ENCODE results near the gene FSTL4. TPM values are rescaled to one million over a fixed set of nuclear protein-coding genes. Genes with fewer than 3 reads are reported as not detected.

FSTL4 gene
- total and polyA plus RNA-seq, 2 experiments from 2014 or later = 1.4 to 2.8 TPM

DNA sequence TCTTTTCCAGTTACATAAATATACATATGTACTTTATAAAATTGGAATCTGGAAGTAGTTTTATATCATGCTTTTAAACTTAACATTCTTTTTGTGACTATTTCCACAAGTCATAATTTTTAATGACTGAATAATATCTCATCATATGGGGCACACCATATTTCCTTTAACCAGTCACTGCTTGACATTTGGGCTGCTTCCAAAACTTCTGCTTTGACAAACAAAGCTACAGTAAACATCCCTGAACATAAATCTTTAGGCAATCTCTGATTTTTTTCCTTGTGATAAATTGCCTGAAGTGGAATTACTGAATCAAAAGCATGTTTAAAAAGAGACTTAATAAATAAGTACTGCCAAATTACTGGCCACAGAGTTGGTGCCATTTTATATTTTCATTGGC, 178.0 kb downstream of the FSTL4 start:
- H3K27ac Mint-ChIP-seq = no peak overlapping the region
- H3K4me1 Mint-ChIP-seq = peaks cover 2% of the 10 kb centered on the region; the same call in 1 of the 3 replicates
- no peak overlapping the region for H3K4me2 ChIP-seq
- TF ChIP-seq, protein P1, sequence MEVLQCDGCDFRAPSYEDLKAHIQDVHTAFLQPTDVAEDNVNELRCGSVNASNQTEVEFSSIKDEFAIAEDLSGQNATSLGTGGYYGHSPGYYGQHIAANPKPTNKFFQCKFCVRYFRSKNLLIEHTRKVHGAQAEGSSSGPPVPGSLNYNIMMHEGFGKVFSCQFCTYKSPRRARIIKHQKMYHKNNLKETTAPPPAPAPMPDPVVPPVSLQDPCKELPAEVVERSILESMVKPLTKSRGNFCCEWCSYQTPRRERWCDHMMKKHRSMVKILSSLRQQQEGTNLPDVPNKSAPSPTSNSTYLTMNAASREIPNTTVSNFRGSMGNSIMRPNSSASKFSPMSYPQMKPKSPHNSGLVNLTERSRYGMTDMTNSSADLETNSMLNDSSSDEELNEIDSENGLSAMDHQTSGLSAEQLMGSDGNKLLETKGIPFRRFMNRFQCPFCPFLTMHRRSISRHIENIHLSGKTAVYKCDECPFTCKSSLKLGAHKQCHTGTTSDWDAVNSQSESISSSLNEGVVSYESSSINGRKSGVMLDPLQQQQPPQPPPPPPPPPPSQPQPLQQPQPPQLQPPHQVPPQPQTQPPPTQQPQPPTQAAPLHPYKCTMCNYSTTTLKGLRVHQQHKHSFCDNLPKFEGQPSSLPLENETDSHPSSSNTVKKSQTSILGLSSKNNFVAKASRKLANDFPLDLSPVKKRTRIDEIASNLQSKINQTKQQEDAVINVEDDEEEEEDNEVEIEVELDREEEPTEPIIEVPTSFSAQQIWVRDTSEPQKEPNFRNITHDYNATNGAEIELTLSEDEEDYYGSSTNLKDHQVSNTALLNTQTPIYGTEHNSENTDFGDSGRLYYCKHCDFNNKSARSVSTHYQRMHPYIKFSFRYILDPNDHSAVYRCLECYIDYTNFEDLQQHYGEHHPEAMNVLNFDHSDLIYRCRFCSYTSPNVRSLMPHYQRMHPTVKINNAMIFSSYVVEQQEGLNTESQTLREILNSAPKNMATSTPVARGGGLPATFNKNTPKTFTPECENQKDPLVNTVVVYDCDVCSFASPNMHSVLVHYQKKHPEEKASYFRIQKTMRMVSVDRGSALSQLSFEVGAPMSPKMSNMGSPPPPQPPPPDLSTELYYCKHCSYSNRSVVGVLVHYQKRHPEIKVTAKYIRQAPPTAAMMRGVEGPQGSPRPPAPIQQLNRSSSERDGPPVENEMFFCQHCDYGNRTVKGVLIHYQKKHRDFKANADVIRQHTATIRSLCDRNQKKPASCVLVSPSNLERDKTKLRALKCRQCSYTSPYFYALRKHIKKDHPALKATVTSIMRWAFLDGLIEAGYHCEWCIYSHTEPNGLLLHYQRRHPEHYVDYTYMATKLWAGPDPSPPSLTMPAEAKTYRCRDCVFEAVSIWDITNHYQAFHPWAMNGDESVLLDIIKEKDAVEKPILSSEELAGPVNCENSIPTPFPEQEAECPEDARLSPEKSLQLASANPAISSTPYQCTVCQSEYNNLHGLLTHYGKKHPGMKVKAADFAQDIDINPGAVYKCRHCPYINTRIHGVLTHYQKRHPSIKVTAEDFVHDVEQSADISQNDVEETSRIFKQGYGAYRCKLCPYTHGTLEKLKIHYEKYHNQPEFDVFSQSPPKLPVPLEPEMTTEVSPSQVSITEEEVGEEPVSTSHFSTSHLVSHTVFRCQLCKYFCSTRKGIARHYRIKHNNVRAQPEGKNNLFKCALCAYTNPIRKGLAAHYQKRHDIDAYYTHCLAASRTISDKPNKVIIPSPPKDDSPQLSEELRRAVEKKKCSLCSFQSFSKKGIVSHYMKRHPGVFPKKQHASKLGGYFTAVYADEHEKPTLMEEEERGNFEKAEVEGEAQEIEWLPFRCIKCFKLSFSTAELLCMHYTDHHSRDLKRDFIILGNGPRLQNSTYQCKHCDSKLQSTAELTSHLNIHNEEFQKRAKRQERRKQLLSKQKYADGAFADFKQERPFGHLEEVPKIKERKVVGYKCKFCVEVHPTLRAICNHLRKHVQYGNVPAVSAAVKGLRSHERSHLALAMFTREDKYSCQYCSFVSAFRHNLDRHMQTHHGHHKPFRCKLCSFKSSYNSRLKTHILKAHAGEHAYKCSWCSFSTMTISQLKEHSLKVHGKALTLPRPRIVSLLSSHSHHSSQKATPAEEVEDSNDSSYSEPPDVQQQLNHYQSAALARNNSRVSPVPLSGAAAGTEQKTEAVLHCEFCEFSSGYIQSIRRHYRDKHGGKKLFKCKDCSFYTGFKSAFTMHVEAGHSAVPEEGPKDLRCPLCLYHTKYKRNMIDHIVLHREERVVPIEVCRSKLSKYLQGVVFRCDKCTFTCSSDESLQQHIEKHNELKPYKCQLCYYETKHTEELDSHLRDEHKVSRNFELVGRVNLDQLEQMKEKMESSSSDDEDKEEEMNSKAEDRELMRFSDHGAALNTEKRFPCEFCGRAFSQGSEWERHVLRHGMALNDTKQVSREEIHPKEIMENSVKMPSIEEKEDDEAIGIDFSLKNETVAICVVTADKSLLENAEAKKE (CRISPR knock-in tag; IDR thresholded peaks at IDR 0.05) = no peak
- TF ChIP-seq EZH2phosphoT487 (IDR thresholded peaks at IDR 0.05; ENCODE audit: unreplicated experiment) = no peak
- TF ChIP-seq STAT1 (IDR thresholded peaks at IDR 0.05; ENCODE audit: unreplicated experiment) = no peak
- no peak for TF ChIP-seq ZNF114 (CRISPR knock-in tag; IDR thresholded peaks at IDR 0.05)
- TF ChIP-seq, protein P2, sequence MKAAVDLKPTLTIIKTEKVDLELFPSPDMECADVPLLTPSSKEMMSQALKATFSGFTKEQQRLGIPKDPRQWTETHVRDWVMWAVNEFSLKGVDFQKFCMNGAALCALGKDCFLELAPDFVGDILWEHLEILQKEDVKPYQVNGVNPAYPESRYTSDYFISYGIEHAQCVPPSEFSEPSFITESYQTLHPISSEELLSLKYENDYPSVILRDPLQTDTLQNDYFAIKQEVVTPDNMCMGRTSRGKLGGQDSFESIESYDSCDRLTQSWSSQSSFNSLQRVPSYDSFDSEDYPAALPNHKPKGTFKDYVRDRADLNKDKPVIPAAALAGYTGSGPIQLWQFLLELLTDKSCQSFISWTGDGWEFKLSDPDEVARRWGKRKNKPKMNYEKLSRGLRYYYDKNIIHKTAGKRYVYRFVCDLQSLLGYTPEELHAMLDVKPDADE (IDR thresholded peaks at IDR 0.05) = no peak
- no peak for TF ChIP-seq CREB1 (CRISPR knock-in tag; IDR thresholded peaks at IDR 0.05; ENCODE audit: low read depth)
- TF ChIP-seq POLR2AphosphoS5 (IDR thresholded peaks at IDR 0.05; ENCODE audit: low read depth) = no peak
- TF ChIP-seq, protein P3, sequence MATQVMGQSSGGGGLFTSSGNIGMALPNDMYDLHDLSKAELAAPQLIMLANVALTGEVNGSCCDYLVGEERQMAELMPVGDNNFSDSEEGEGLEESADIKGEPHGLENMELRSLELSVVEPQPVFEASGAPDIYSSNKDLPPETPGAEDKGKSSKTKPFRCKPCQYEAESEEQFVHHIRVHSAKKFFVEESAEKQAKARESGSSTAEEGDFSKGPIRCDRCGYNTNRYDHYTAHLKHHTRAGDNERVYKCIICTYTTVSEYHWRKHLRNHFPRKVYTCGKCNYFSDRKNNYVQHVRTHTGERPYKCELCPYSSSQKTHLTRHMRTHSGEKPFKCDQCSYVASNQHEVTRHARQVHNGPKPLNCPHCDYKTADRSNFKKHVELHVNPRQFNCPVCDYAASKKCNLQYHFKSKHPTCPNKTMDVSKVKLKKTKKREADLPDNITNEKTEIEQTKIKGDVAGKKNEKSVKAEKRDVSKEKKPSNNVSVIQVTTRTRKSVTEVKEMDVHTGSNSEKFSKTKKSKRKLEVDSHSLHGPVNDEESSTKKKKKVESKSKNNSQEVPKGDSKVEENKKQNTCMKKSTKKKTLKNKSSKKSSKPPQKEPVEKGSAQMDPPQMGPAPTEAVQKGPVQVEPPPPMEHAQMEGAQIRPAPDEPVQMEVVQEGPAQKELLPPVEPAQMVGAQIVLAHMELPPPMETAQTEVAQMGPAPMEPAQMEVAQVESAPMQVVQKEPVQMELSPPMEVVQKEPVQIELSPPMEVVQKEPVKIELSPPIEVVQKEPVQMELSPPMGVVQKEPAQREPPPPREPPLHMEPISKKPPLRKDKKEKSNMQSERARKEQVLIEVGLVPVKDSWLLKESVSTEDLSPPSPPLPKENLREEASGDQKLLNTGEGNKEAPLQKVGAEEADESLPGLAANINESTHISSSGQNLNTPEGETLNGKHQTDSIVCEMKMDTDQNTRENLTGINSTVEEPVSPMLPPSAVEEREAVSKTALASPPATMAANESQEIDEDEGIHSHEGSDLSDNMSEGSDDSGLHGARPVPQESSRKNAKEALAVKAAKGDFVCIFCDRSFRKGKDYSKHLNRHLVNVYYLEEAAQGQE (IDR thresholded peaks at IDR 0.05; ENCODE audit: unreplicated experiment) = no peak
- TF ChIP-seq JUNB (IDR thresholded peaks at IDR 0.05; ENCODE audit: unreplicated experiment) = no peak
- no peak for TF ChIP-seq NANOG (IDR thresholded peaks at IDR 0.05; ENCODE audit: borderline replicate concordance)
- TF ChIP-seq, protein P4, sequence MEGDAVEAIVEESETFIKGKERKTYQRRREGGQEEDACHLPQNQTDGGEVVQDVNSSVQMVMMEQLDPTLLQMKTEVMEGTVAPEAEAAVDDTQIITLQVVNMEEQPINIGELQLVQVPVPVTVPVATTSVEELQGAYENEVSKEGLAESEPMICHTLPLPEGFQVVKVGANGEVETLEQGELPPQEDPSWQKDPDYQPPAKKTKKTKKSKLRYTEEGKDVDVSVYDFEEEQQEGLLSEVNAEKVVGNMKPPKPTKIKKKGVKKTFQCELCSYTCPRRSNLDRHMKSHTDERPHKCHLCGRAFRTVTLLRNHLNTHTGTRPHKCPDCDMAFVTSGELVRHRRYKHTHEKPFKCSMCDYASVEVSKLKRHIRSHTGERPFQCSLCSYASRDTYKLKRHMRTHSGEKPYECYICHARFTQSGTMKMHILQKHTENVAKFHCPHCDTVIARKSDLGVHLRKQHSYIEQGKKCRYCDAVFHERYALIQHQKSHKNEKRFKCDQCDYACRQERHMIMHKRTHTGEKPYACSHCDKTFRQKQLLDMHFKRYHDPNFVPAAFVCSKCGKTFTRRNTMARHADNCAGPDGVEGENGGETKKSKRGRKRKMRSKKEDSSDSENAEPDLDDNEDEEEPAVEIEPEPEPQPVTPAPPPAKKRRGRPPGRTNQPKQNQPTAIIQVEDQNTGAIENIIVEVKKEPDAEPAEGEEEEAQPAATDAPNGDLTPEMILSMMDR (conservative IDR thresholded peaks at IDR 0.05; ENCODE audit: low read depth in 2 of 2) = no peak
- no peak for TF ChIP-seq EZH2 (IDR thresholded peaks at IDR 0.05; ENCODE audit: low read depth, unreplicated experiment)
- TF ChIP-seq ZNF331 (CRISPR knock-in tag; IDR thresholded peaks at IDR 0.05; ENCODE audit: low read depth) = no peak
- no peaks in the 10 kb centered on the region for H3K27me3 ChIP-seq (ENCODE audit: insufficient read depth)
- no peaks in the 10 kb centered on the region for H3K36me3 ChIP-seq (ENCODE audit: insufficient read depth)
- no peaks in the 10 kb centered on the region for H3K9me3 Mint-ChIP-seq
- DNase-seq (ENCODE audit: low spot score) = no peak
- no peak overlapping the region for H2AFZ ChIP-seq
- no peak for ATAC-seq
- no peak overlapping the region for H3K27ac ChIP-seq (ENCODE audit: low read depth)
- H3K4me3 Mint-ChIP-seq = no peak overlapping the region
- H3K27me3 Mint-ChIP-seq (ENCODE audit: insufficient read depth, low read depth, poor library complexity) = peaks cover 10% of the 10 kb centered on the region
- H3F3A ChIP-seq (replicated peaks; ENCODE audit: low read depth) = no peaks in the 10 kb centered on the region
- H3K36me3 Mint-ChIP-seq (ENCODE audit: low read depth) = no peaks in the 10 kb centered on the region
- no peaks in the 10 kb centered on the region for H3K79me2 ChIP-seq (replicated peaks; ENCODE audit: insufficient read depth)
- H3K4me1 ChIP-seq (ENCODE audit: insufficient read depth) = no peaks in the 10 kb centered on the region
- no peaks in the 10 kb centered on the region for H3K9me2 ChIP-seq (ENCODE audit: insufficient read depth)
- no peaks in the 10 kb centered on the region for H4K20me1 ChIP-seq (replicated peaks; ENCODE audit: insufficient read depth)
- no peak overlapping the region for H3K4me3 ChIP-seq
